ENCODE measurements around the gene HLA-A.
A peak's percentile ranks its signal among the peaks of the same experiment; 100 is the strongest.
"Not testable (repeated sequence)": the region's sequence is repeated elsewhere in the genome, so short reads cannot be mapped to it uniquely, and the experiment has no call there.

HLA-A gene

GRCh38 chr6:29961966-29962365, 19.6 kb downstream of the HLA-A start:
- no peak for DNase-seq (ENCODE audit: low spot score)

GRCh38 chr6:29963697-29964096, 21.4 kb downstream of the HLA-A start:
- not testable (repeated sequence) for DNase-seq (ENCODE audit: low spot score)

DNA sequence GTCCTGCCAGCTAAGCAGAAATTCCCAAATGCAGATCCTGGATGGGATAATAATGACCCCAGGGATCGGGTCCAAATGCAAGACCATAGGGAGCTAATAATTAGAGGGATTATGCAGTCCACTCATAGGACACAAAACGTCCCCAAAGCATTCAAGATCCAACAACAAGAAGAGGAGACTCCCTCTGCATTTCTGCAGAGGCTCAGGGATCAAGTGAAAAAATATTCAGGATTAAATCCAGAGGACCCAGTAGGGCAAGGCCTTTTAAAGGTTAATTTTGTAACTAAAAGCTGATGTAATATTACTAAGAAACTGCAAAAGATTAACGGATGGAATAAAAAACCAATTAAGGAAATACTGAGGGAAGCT, 22.2 kb downstream of the HLA-A start:
- DNase-seq (ENCODE audit: low spot score) = no peak

- DNase-seq (ENCODE audit: low spot score) = peak; percentile 69
Measured at GRCh38 chr6:29964887-29965562, 22.7 kb downstream of the HLA-A start.

- no peak for DNase-seq (ENCODE audit: low spot score)
Measured at GRCh38 chr6:29965563-29965872, 23.2 kb downstream of the HLA-A start.

DNA sequence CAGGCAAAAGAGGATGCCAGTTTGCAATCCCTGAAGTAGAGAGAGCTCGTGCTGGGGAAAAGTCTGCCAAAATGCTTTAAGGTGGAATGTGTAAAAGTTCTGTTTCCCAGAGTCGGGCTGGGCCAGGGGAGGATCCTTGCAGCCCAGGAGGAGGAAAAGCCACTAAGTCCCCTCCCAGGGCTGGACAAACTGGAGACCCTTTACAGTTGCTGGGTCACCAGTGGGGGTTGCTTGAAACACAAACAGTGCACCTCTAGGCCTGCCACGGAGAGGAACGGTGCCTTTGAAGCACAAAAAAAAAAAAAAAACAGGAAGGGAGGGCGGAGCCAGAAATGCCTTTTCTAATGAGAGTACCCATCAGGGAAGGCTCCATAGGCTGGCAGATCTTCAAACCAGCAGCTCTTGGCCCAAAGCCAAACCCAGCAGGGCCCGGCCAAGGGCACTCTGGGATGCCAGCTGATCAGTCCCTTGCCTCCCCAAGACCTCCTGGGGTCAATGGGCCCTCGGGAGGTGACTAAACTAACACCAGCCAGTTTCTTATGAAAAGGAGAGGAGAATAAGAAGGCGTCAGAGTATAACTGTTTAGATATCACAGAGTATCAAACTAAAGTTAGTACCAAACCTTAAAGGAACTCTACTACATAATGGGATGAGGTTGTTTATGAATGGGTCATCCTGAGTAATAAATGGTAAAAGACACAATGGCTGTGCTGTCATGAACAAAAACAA, 23.7 kb downstream of the HLA-A start:
- peak; percentile 37 for DNase-seq (ENCODE audit: low spot score)

- DNase-seq (ENCODE audit: low spot score) = no peak
Measured at GRCh38 chr6:29967379-29968010, 25.2 kb downstream of the HLA-A start.

- no peak for DNase-seq (ENCODE audit: low spot score)
Measured at GRCh38 chr6:29968130-29968529, 25.8 kb downstream of the HLA-A start.

GRCh38 chr6:29968905-29969304, 26.6 kb downstream of the HLA-A start:
- DNase-seq (ENCODE audit: low spot score) = no peak

DNA sequence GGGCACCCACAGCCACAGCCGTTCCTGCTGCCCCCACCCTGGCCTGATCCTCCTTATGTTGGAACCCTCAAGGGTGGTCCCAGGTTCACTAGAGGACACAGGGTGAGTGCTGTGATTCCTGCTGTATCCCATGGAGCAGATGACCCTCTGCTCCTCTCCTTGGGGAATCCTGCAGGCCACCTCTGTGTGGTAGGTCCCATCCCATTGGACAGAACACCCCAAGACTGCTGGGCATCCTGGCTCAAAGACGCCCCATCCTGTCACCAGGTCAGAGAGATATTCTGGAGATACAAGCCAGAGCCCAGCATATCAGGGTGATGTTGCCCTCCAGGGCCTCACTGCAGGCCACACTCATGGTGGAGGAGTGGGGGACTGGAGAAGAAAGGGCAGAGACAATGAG, 28.4 kb downstream of the HLA-A start:
- DNase-seq (ENCODE audit: low spot score) = no peak

- DNase-seq (ENCODE audit: low spot score) = no peak
Measured at GRCh38 chr6:29974901-29975560, 32.7 kb downstream of the HLA-A start.

- no peak for DNase-seq (ENCODE audit: low spot score)
Measured at GRCh38 chr6:29975561-29975907, 33.2 kb downstream of the HLA-A start.

DNA sequence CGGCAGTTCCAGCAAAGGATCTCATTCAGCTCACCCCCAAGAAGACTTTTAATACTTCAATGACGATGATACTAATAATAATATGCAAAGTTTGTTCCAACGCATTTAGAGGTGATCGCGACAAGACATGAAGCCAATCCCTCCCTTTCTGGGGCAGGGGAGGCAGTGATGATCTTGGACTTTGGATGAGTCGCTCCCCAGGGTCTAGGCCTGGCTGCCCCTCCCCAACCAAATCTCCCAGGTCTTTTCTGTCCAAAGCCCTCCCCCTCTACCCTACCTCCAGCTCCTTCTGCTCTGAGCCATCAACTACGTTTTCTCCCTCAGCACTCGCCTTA, 33.9 kb downstream of the HLA-A start:
- no peak for DNase-seq (ENCODE audit: low spot score)

DNA sequence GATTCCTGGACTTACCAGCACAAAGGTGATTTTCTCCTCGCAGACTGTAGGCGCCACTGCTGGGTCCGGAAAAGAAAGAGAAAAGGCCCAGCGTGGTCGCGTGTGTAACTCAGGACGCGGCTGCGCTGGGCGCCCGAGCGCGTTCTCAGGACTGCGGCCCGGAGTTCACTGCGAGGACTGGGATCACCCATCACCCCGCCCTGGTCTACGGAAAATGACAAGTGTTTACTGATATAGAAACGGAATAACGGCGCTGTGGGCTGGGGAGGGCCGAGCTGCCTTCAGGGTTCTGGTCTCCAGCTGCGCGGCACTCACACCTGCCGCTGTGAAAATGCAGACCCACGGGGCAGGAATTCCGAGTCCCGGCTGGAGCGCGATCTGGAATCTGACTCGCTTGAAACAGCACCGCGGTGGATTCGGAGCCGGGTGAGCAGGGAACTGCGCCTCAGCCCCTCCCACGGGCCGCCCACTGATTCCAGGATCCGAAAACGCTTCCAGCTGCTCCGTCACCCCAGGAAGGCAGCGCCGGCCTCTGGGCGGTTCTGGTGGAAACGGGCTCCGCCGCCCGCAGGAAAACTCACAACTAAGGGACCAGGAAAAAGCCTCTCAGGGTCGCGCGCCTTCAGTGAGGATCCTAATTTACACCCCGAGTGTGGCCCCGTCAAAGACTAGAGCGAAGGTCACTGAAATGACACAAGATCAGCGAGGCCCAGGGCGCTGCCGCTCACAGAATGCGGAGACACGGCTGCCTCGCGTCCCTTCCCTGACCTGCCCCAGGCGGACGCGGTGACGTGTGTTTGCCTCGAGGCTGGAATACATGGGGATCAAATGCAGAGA, 34.5 kb downstream of the HLA-A start:
- peak; percentile 87 for DNase-seq (ENCODE audit: low spot score)

GRCh38 chr6:29977425-29977727, 35.0 kb downstream of the HLA-A start:
- no peak for DNase-seq (ENCODE audit: low spot score)

DNA sequence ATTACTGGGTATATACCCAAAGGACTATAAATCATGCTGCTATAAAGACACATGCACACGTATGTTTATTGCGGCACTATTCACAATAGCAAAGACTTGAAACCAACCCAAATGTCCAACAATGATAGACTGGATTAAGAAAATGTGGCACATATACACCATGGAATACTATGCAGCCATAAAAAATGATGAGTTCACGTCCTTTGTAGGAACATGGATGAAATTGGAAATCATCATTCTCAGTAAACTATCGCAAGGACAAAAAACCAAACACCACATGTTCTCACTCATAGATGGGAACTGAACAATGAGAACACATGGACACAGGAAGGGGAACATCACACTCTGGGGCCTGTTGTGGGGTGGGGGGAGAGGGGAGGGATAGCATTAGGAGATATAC, 37.7 kb downstream of the HLA-A start:
- DNase-seq (ENCODE audit: low spot score) = not testable (repeated sequence)

DNA sequence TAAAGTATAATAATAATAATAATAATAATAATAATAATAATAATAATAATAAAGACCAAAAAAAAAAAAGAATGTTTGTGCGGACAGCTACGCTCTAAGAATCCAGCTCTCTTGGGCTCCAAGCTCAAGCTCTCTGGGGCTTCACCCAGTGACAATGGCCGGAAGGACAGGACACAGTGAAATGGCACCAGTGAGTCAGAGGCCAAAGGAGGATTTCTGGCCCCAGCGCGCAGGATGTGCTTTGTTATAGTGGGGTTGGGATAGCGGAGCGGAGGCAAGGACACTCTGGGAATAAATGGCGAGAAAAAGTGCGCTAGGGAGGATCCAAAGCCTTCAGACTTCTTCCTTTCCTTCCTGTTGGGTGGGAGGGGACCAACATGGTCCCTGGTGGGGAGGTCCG, 38.2 kb downstream of the HLA-A start:
- no peak for DNase-seq (ENCODE audit: low spot score)

DNA sequence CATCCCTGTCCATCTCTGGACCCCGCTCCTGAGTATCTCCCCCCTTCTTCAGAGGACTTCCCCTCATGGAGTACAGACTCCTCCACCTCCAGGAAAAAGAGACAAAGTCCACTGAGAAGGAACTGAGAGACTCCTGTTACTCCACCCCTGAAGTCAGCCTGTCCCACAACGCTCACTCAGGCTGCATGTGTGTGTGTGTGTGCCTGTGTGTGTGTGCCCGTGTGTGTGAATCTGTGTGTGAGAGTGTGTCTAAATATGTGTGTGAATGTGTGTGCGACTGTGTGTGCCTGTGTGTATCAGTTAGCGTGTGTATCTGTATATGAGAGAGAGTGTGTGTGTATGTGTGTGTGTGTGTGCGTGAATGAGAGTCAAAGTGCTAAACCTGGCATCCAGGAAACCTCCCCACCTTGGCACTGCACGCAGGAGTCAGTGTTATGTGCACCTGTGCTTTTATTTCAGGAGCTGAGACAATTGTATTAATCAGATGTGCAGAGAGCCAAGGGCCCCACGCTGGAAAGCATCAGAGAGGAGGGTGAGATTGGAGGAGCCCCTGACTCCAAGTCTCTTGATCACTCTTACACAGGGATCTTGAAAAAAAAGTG, 39.0 kb downstream of the HLA-A start:
- no peak for DNase-seq (ENCODE audit: low spot score)

GRCh38 chr6:29982097-29982496, 39.8 kb downstream of the HLA-A start:
- no peak for DNase-seq (ENCODE audit: low spot score)

DNA sequence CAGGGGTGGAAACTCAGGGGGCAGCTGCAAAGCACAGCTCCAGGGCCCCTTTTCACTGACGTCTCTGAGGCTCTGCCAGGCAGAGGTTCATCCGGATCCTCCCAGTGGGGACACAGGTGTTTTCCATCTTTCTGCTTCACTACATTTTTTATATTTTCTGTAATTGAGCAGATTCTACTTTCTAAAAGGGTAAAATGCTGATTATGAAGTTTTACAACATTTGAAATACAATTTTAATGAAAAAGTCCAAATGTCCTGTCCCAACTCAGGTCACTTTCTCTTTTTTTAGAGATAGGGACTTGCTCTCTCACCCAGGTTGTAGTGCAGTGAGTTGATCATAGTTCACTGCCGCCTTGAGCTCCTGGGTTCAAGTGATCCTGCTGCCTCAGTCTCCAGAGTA, 41.9 kb downstream of the HLA-A start:
- no peak for DNase-seq (ENCODE audit: low spot score)

- DNase-seq (ENCODE audit: low spot score) = no peak
Measured at GRCh38 chr6:29984992-29985391, 42.7 kb downstream of the HLA-A start.

- no peak for DNase-seq (ENCODE audit: low spot score)
Measured at GRCh38 chr6:29986179-29986781, 43.9 kb downstream of the HLA-A start.

Measured in AG20443 (cell line).